ENCODE data around the gene EFCAB6.
A peak's percentile ranks its signal among the peaks of the same experiment; 100 is the strongest.

Gene EFCAB6

GRCh38 chr22:43840851-43841250 lies 28.7 kb upstream of the EFCAB6 start:
- DNase-seq (ENCODE audit: low read depth), result no peak
- H3K4me3 ChIP-seq (ENCODE audit: low read depth, low read length), result no peak overlapping the region
- TF ChIP-seq CTCF (conservative IDR thresholded peaks at IDR 0.05; ENCODE audit: low read depth, low read length), result no peak

DNA sequence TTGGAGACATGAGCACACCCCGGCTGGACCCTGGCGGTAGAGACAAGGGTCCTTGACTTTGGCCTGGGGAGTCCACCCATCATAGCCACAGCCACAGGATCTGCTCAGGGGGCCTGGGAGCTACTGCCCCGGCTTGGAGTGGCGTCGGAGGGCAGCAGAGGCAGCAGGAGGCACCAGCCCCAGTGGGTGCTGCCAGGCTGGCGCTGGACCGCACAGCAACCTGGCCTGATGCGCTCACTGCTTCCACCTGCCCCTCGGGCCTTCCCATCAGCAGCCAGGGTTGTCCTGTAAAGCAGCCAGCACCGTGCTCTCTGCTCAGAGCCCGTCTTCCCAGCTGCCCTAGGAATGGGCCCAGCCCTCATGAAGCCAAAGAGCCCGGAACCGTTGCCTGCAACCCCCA lies 28.3 kb upstream of the EFCAB6 start:
- no peak for TF ChIP-seq CTCF (conservative IDR thresholded peaks at IDR 0.05; ENCODE audit: low read depth, low read length)
- DNase-seq (ENCODE audit: low read depth), result no peak
- no peak overlapping the region for H3K4me3 ChIP-seq (ENCODE audit: low read depth, low read length)

DNA sequence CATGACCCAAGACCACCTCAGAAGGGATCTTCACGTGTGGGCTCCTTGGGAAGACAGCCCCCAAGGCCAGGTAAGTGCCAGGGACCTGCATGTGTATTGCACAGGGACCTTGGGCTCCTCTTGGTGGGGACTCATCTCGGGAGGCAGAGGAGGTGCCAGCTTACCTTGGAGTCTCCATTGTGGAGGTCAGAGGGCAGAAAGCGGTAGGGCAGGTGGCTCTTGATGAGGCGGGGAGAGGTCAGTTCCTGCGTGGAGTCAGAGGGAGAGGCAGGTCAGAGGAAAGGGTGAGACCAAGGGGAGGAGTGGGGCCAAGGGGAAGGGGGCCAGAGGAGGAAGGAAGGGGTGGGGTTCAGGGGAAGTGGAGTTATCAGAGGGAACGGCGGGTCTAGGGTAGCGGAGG lies 27.7 kb upstream of the EFCAB6 start:
- no peak overlapping the region for H3K4me3 ChIP-seq (ENCODE audit: low read depth, low read length)
- TF ChIP-seq CTCF (conservative IDR thresholded peaks at IDR 0.05; ENCODE audit: low read depth, low read length), result no peak
- no peak for DNase-seq (ENCODE audit: low read depth)

GRCh38 chr22:43838571-43839307 lies 26.6 kb upstream of the EFCAB6 start:
- no peak for DNase-seq (ENCODE audit: low read depth)
- no peak overlapping the region for H3K4me3 ChIP-seq (ENCODE audit: low read depth, low read length)
- TF ChIP-seq CTCF (conservative IDR thresholded peaks at IDR 0.05; ENCODE audit: low read depth, low read length), result no peak

DNA sequence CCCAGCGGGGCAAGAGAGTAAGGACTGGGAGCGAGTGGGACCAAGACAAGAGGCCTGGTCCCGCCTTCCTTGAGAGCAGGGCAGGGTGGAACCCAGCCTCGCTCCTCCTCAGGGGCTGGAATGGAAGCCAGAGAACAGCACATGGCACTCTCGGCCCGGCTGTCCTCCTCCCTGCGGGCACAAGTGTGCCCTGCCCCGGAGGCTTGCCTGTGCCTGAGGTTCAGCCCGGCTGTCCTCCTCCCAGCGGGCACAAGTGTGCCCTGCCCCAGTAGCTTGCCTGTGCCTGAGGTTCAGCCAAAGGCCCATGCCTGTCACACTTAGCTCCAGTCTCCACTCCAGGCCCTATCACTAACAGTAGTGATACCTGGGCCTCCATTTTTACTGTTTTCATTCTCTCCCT lies 26.1 kb upstream of the EFCAB6 start:
- no peak for DNase-seq (ENCODE audit: low read depth)
- H3K4me3 ChIP-seq (ENCODE audit: low read depth, low read length), result no peak overlapping the region
- TF ChIP-seq CTCF (conservative IDR thresholded peaks at IDR 0.05; ENCODE audit: low read depth, low read length), result no peak

GRCh38 chr22:43837666-43838065 lies 25.6 kb upstream of the EFCAB6 start:
- DNase-seq (ENCODE audit: low read depth), result peak; percentile 47
- TF ChIP-seq CTCF (conservative IDR thresholded peaks at IDR 0.05; ENCODE audit: low read depth, low read length), result no peak
- no peak overlapping the region for H3K4me3 ChIP-seq (ENCODE audit: low read depth, low read length)

DNA sequence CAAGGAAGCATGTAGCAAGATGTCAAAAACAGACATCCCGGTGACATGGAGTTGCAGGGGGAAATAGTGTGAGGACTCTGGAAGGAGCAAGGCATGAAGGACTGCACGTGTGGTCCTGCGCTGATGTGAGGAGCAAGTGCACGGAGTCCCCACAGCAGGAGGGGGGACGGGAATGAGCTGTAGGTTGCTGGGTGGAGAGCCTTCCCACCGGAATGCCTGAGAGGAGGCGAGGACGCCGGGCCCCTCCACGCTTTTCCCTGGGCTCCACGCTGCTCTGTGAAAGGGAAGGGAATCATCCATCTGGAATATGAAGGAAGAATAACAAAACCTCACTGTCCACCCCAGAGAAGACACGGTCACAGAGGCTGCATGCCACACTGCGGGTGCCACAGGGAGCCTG lies 23.6 kb upstream of the EFCAB6 start:
- no peak overlapping the region for H3K4me3 ChIP-seq (ENCODE audit: low read depth, low read length)
- DNase-seq (ENCODE audit: low read depth), result no peak
- TF ChIP-seq CTCF (conservative IDR thresholded peaks at IDR 0.05; ENCODE audit: low read depth, low read length), result no peak
